GM18526 (cell line): ENCODE results near the gene SMLR1.

Experiments
- POLR2A ChIP-seq: IDR thresholded peaks from 3 replicates; pipeline ENCODE4 v1.6.1; 2011; ENCODE audit not compliant: insufficient read length; ENCODE audit errors: extremely low read depth

SMLR1 gene

GRCh38 chr6:130811932-130812331 lies 15.3 kb upstream of the SMLR1 start:
- no peak for TF ChIP-seq POLR2A

- TF ChIP-seq POLR2A = no peak
Observed at GRCh38 chr6:130814506-130814905, 12.7 kb upstream of the SMLR1 start.

GRCh38 chr6:130815200-130816071 lies 11.8 kb upstream of the SMLR1 start:
- TF ChIP-seq POLR2A = no peak

GRCh38 chr6:130822736-130823135 lies 4.5 kb upstream of the SMLR1 start:
- no peak for TF ChIP-seq POLR2A

- TF ChIP-seq POLR2A = no peak
Observed at GRCh38 chr6:130824978-130825694, 2.1 kb upstream of the SMLR1 start.

- no peak for TF ChIP-seq POLR2A
Observed at GRCh38 chr6:130825772-130826441, 1.3 kb upstream of the SMLR1 start.

- TF ChIP-seq POLR2A = no peak
Observed at GRCh38 chr6:130826442-130827246, 562 bp upstream of the SMLR1 start.

GRCh38 chr6:130829333-130829910 lies 2.2 kb downstream of the SMLR1 start:
- no peak for TF ChIP-seq POLR2A

GRCh38 chr6:130831607-130832006 lies 4.4 kb downstream of the SMLR1 start:
- TF ChIP-seq POLR2A = no peak

GRCh38 chr6:130833569-130833968 lies 6.4 kb downstream of the SMLR1 start:
- no peak for TF ChIP-seq POLR2A

GRCh38 chr6:130834482-130835251 lies 7.5 kb downstream of the SMLR1 start:
- no peak for TF ChIP-seq POLR2A

GRCh38 chr6:130836055-130836640 lies 8.9 kb downstream of the SMLR1 start:
- TF ChIP-seq POLR2A = no peak

- TF ChIP-seq POLR2A = no peak
Observed at GRCh38 chr6:130837067-130837466, 9.9 kb downstream of the SMLR1 start.
